Hepatocyte (in vitro differentiated cells): ENCODE data around the gene WBP4.

Source experiments
- CTCF ChIP-seq: fragments of 200-600 bp; sonication (generic); IDR thresholded peaks from 2 replicates; pipeline ENCODE4 v1.5.1; 2016; ENCODE audit warnings: antibody characterized with exemption, mild to moderate bottlenecking; ENCODE audit not compliant: poor library complexity
- EZH2 ChIP-seq: fragments of 200-600 bp; sonication (generic); IDR thresholded peaks from 2 replicates; pipeline ENCODE4 v1.6.1; 2016; ENCODE audit warnings: antibody characterized with exemption, mild to moderate bottlenecking, borderline replicate concordance
- EZH2phosphoT487 ChIP-seq: fragments of 200-600 bp; sonication (generic); IDR thresholded peaks from one replicate; pipeline ENCODE4 v1.6.1; 2018; ENCODE audit warnings: antibody characterized with exemption, mild to moderate bottlenecking, low read depth, moderate library complexity; ENCODE audit not compliant: unreplicated experiment, severe bottlenecking

GRCh38 chr13:41054919-41055619, 6.2 kb upstream of the WBP4 start:
- TF ChIP-seq CTCF, result peak; percentile 27
- TF ChIP-seq EZH2, result no peak
- TF ChIP-seq EZH2phosphoT487, result no peak
